Measurements from ENCODE around the gene PDCD11. TPM values are rescaled to one million over a fixed set of nuclear protein-coding genes. Genes with fewer than 3 reads are reported as not detected.
A peak's percentile ranks its signal among the peaks of the same experiment; 100 is the strongest.
"Not testable (repeated sequence)": the region's sequence is repeated elsewhere in the genome, so short reads cannot be mapped to it uniquely, and the experiment has no call there.

The PDCD11 gene
- total RNA-seq, 1 experiment from 2014 or later, result 20.4 TPM

- H4K20me1 ChIP-seq (ENCODE audit: insufficient read depth), result no peaks in the 10 kb centered on the region
- intact Hi-C loops (cut with micrococcal nuclease; ENCODE audit: unreplicated experiment), result no loop called here
- ChIA-PET CTCF (no interaction called here), POLR2A (ENCODE audit: unreplicated experiment) (interaction anchor here (0.5 kb wide), 1 partner anchor 160 kb away, joined by 4 read pairs; the partner anchor contains the start of gene NT5C2)
- TF ChIP-seq EZH2 (IDR thresholded peaks at IDR 0.05; ENCODE audit: low read depth) (no peak), CTCF (conservative IDR thresholded peaks at IDR 0.05) (no peak)
- H3K4me2 ChIP-seq, result no peak overlapping the region
- H3K4me1 ChIP-seq (replicated peaks; ENCODE audit: insufficient read depth), result peaks cover 5% of the 10 kb centered on the region; the same call in 1 of the 2 replicates
- H2AFZ ChIP-seq, result no peak overlapping the region
- H3K36me3 ChIP-seq (ENCODE audit: low read depth), result no peaks in the 10 kb centered on the region
- H3K27me3 ChIP-seq (ENCODE audit: insufficient read depth, low read depth), result no peaks in the 10 kb centered on the region
- DNase-seq, result no peak
- peaks cover 10% of the 10 kb centered on the region; the same call in 1 of the 2 replicates for H3K79me2 ChIP-seq (ENCODE audit: low read depth)
- no peak overlapping the region for H3K27ac ChIP-seq
- no peak overlapping the region for H3K4me3 ChIP-seq
- BruUV-seq (replicated peaks), result no TSS peak
- H3F3A ChIP-seq (ENCODE audit: insufficient read depth, low read depth), result no peaks in the 10 kb centered on the region; the same call in 1 of the 2 replicates
- H3K9me2 ChIP-seq (ENCODE audit: insufficient read depth), result no peaks in the 10 kb centered on the region
- no peaks in the 10 kb centered on the region for H3K9me3 ChIP-seq (ENCODE audit: insufficient read depth, low read depth)
These were observed 43.1 kb upstream of the PDCD11 start for GRCh38 chr10:103353281-103353680.

DNA sequence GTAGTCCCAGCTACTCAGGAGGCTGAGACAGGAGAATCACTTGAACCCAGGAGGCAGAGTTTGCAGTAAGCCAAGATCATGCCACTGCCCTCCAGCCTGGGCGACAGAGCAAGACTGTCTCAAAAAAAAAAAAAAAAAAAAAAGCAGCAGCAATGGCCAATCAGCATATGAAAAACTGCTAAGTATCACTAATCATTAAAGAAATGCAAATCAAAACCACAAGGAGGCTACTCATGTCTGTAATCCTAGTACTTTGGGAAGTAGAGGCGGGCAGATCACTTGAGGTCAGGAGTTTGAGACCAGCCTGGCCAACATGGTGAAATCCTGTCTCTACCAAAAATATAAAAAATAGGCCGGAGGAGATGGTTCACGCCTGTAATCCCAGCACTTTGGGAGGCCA, 41.9 kb upstream of the PDCD11 start:
- intact Hi-C loops (cut with micrococcal nuclease; ENCODE audit: unreplicated experiment); H2AFZ ChIP-seq; BruUV-seq (replicated peaks); POLR2A ChIA-PET (ENCODE audit: unreplicated experiment); H3K27ac ChIP-seq; H3K9me2 ChIP-seq (ENCODE audit: insufficient read depth); H3K27me3 ChIP-seq (ENCODE audit: insufficient read depth, low read depth); H4K20me1 ChIP-seq (ENCODE audit: insufficient read depth); H3K4me3 ChIP-seq; CTCF ChIA-PET; H3F3A ChIP-seq (ENCODE audit: insufficient read depth, low read depth); H3K36me3 ChIP-seq (ENCODE audit: low read depth); H3K4me2 ChIP-seq; H3K79me2 ChIP-seq (ENCODE audit: low read depth); H3K4me1 ChIP-seq (replicated peaks; ENCODE audit: insufficient read depth); DNase-seq; H3K9me3 ChIP-seq (ENCODE audit: insufficient read depth, low read depth): not testable (repeated sequence)

GRCh38 chr10:103355906-103356599, 40.4 kb upstream of the PDCD11 start:
- H3K9me3 ChIP-seq (ENCODE audit: insufficient read depth, low read depth), result no peaks in the 10 kb centered on the region
- no peaks in the 10 kb centered on the region for H3K36me3 ChIP-seq (ENCODE audit: low read depth)
- ChIA-PET POLR2A (ENCODE audit: unreplicated experiment) (no interaction called here), CTCF (no interaction called here)
- H3K27me3 ChIP-seq (ENCODE audit: insufficient read depth, low read depth), result no peaks in the 10 kb centered on the region
- H3K27ac ChIP-seq, result no peak overlapping the region
- no peaks in the 10 kb centered on the region for H4K20me1 ChIP-seq (ENCODE audit: insufficient read depth)
- BruUV-seq (replicated peaks), result no TSS peak
- H3K79me2 ChIP-seq (ENCODE audit: low read depth), result no peaks in the 10 kb centered on the region
- H3F3A ChIP-seq (ENCODE audit: insufficient read depth, low read depth), result peaks cover under 1% of the 10 kb centered on the region; the same call in 1 of the 2 replicates
- H3K9me2 ChIP-seq (ENCODE audit: insufficient read depth), result no peaks in the 10 kb centered on the region
- H3K4me1 ChIP-seq (replicated peaks; ENCODE audit: insufficient read depth), result peaks cover 5% of the 10 kb centered on the region; the same call in 1 of the 2 replicates
- intact Hi-C loops (cut with micrococcal nuclease; ENCODE audit: unreplicated experiment), result no loop called here
- no peak overlapping the region for H2AFZ ChIP-seq
- no peak overlapping the region for H3K4me2 ChIP-seq
- no peak overlapping the region for H3K4me3 ChIP-seq
- DNase-seq, result no peak
- no peak for TF ChIP-seq EZH2 (IDR thresholded peaks at IDR 0.05; ENCODE audit: low read depth)

GRCh38 chr10:103359493-103359892, 36.9 kb upstream of the PDCD11 start:
- CTCF ChIA-PET; H3K4me2 ChIP-seq; BruUV-seq (replicated peaks); H3K36me3 ChIP-seq (ENCODE audit: low read depth); H4K20me1 ChIP-seq (ENCODE audit: insufficient read depth); H3K9me2 ChIP-seq (ENCODE audit: insufficient read depth); POLR2A ChIA-PET (ENCODE audit: unreplicated experiment); H3K27me3 ChIP-seq (ENCODE audit: insufficient read depth, low read depth); H3F3A ChIP-seq (ENCODE audit: insufficient read depth, low read depth); H3K4me1 ChIP-seq (replicated peaks; ENCODE audit: insufficient read depth); DNase-seq; H3K27ac ChIP-seq; H3K4me3 ChIP-seq; H2AFZ ChIP-seq; H3K79me2 ChIP-seq (ENCODE audit: low read depth); intact Hi-C loops (cut with micrococcal nuclease; ENCODE audit: unreplicated experiment); H3K9me3 ChIP-seq (ENCODE audit: insufficient read depth, low read depth): not testable (repeated sequence)

DNA sequence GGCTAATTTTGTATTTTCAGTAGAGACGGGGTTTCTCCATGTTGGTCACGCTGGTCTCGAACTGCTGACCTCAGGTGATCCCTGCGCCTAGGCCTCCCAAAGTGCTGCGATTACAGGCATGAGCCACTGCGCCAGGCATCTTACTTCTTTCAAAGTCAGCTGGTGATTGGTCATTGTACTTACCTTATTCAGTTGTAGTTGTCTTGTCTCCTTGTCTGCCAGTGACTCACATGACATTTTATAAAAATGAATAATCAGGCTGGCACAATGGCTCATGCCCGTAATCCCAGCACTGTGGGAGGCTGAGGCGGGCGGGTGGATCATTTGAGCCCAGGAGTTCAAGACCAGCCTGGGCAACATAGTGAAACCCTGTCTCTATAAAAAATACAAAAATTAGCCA, 35.6 kb upstream of the PDCD11 start:
- H3K36me3 ChIP-seq (ENCODE audit: low read depth); H3F3A ChIP-seq (ENCODE audit: insufficient read depth, low read depth); H3K9me2 ChIP-seq (ENCODE audit: insufficient read depth); H2AFZ ChIP-seq; H3K9me3 ChIP-seq (ENCODE audit: insufficient read depth, low read depth); H3K27ac ChIP-seq; POLR2A ChIA-PET (ENCODE audit: unreplicated experiment); intact Hi-C loops (cut with micrococcal nuclease; ENCODE audit: unreplicated experiment); H3K4me1 ChIP-seq (replicated peaks; ENCODE audit: insufficient read depth); H3K79me2 ChIP-seq (ENCODE audit: low read depth); BruUV-seq (replicated peaks); H3K4me3 ChIP-seq; H3K4me2 ChIP-seq; CTCF ChIA-PET; H4K20me1 ChIP-seq (ENCODE audit: insufficient read depth); H3K27me3 ChIP-seq (ENCODE audit: insufficient read depth, low read depth): not testable (repeated sequence)
- peak in 1 of 2 experiments; percentile 40 for DNase-seq

All from PC-9 (cell line).